Calu3 (cell line): ENCODE results near the gene NKIRAS2. TPM values are rescaled to one million over a fixed set of nuclear protein-coding genes. Genes with fewer than 3 reads are reported as not detected.

ENCODE experiments used
- BruUV-seq: library from RNA; stranded (reverse); fragments of 400-500 nt; replicated peaks from 2 replicates; lab custom pipeline; 2021; lab: Mats Ljungman, UMichigan
- CTCF ChIA-PET: fragments of 300-600 bp; sonication (Branson Sonifier 250); formaldehyde crosslinking; loops from one replicate; lab custom pipeline; 2022; ENCODE audit warnings: antibody characterized with exemption; lab: Charles Lee
- DNase-seq: peaks from one replicate; pipeline ENCODE4 v3.0.0; 2022
- H3K27ac Mint-ChIP-seq: one replicate; pipeline ENCODE4 v1.8.0; 2022; ENCODE audit warnings: mixed read lengths; ENCODE audit not compliant: unreplicated experiment
- H3K27me3 Mint-ChIP-seq: one replicate; pipeline ENCODE4 v1.8.0; 2022; ENCODE audit warnings: mixed read lengths; ENCODE audit not compliant: unreplicated experiment
- H3K36me3 Mint-ChIP-seq: one replicate; pipeline ENCODE4 v1.8.0; 2022; ENCODE audit warnings: mild to moderate bottlenecking, moderate library complexity, mixed read lengths; ENCODE audit not compliant: insufficient read depth, unreplicated experiment
- H3K4me1 Mint-ChIP-seq: one replicate; pipeline ENCODE4 v1.8.0; 2022; ENCODE audit warnings: mild to moderate bottlenecking, low read depth, mixed read lengths; ENCODE audit not compliant: unreplicated experiment
- H3K4me3 Mint-ChIP-seq: one replicate; pipeline ENCODE4 v1.8.0; 2022; ENCODE audit warnings: mild to moderate bottlenecking, low read depth, moderate library complexity, mixed read lengths; ENCODE audit not compliant: unreplicated experiment
- H3K9me3 Mint-ChIP-seq: one replicate; pipeline ENCODE4 v1.8.0; 2022; ENCODE audit warnings: low read depth, mixed read lengths; ENCODE audit not compliant: unreplicated experiment
- CTCF ChIP-seq: fragments of 200-600 bp; IDR thresholded peaks from one replicate; pipeline ENCODE4 v1.8.0; 2022; ENCODE audit warnings: antibody characterized with exemption; ENCODE audit not compliant: unreplicated experiment
- intact Hi-C: fragments of 100-400 bp; cut with micrococcal nuclease; formaldehyde crosslinking; loops from one replicate; pipeline ENCODE4 v1.10.0; 2022; ENCODE audit not compliant: unreplicated experiment
- total RNA-seq: library from RNA; stranded (reverse); gene quantifications from 2 replicates; pipeline ENCODE4 v1.2.3, GENCODE V29; 2022

Gene NKIRAS2
- total RNA-seq, 1 experiment from 2014 or later = 55.7 TPM

- Mint-ChIP-seq H3K9me3 (no peaks in the 10 kb centered on the region), H3K4me3 (no peak overlapping the region), H3K27ac (no peak overlapping the region), H3K4me1 (peaks cover 17% of the 10 kb centered on the region), H3K27me3 (no peaks in the 10 kb centered on the region), H3K36me3 (peaks cover 98% of the 10 kb centered on the region)
- intact Hi-C loops = no loop called here
- no peak for DNase-seq
- no TSS peak for BruUV-seq
- no peak for TF ChIP-seq CTCF
- CTCF ChIA-PET = no interaction called here
Observed at GRCh38 chr17:41988418-41988817, 31.5 kb upstream of the NKIRAS2 start.

- DNase-seq = no peak
- Mint-ChIP-seq H3K4me3 (no peak overlapping the region), H3K27ac (no peak overlapping the region), H3K27me3 (no peaks in the 10 kb centered on the region), H3K4me1 (peaks cover 17% of the 10 kb centered on the region), H3K9me3 (no peaks in the 10 kb centered on the region), H3K36me3 (peaks cover 98% of the 10 kb centered on the region)
- intact Hi-C loops = no loop called here
- no peak for TF ChIP-seq CTCF
- no TSS peak for BruUV-seq
- CTCF ChIA-PET = interaction anchor here (0.9 to 1.3 kb wide), 4 partner anchors 11 to 27 kb away, joined by 3 to 5 read pairs (median 3); partner anchors contain the start of gene DNAJC7
Observed at GRCh38 chr17:41989702-41990419, 30.0 kb upstream of the NKIRAS2 start.

- Mint-ChIP-seq H3K4me1 (peaks cover 17% of the 10 kb centered on the region), H3K27ac (no peak overlapping the region), H3K36me3 (peaks cover 95% of the 10 kb centered on the region), H3K27me3 (no peaks in the 10 kb centered on the region), H3K9me3 (no peaks in the 10 kb centered on the region), H3K4me3 (no peak overlapping the region)
- BruUV-seq = no TSS peak
- intact Hi-C loops = no loop called here
- DNase-seq = no peak
- TF ChIP-seq CTCF = no peak
- CTCF ChIA-PET = no interaction called here
Observed at GRCh38 chr17:41992576-41992975, 27.3 kb upstream of the NKIRAS2 start.

- Mint-ChIP-seq H3K4me1 (peaks cover 18% of the 10 kb centered on the region), H3K27ac (no peak overlapping the region), H3K4me3 (no peak overlapping the region), H3K27me3 (no peaks in the 10 kb centered on the region), H3K9me3 (no peaks in the 10 kb centered on the region), H3K36me3 (peaks cover 93% of the 10 kb centered on the region)
- CTCF ChIA-PET = interaction anchor here (0.5 kb wide), 1 partner anchor 161 kb away, joined by 3 read pairs; no protein-coding TSS in a partner anchor
- no TSS peak for BruUV-seq
- DNase-seq = no peak
- TF ChIP-seq CTCF = no peak
- intact Hi-C loops = no loop called here
Observed at GRCh38 chr17:41996855-41997164, 23.1 kb upstream of the NKIRAS2 start.
